ENCODE measurements around the gene VAMP7. TPM values are rescaled to one million over a fixed set of nuclear protein-coding genes. Genes with fewer than 3 reads are reported as not detected.

The VAMP7 gene
- total RNA-seq, 1 donor from 2014 or later, result 40.6 TPM

- TF ChIP-seq CTCF (IDR thresholded peaks at IDR 0.05; ENCODE audit: insufficient read depth, low read length, poor library complexity, severe bottlenecking), result no peak
- H3K36me3 ChIP-seq (ENCODE audit: control insufficient read depth, insufficient read depth, low read length), result no peaks in the 10 kb centered on the region
- H3K4me3 ChIP-seq (ENCODE audit: low read depth, low read length), result no peak overlapping the region
- DNase-seq (ENCODE audit: low read depth), result no peak
- H3K27me3 ChIP-seq (ENCODE audit: control insufficient read depth, insufficient read depth, low read length), result no peaks in the 10 kb centered on the region
Observed at GRCh38 chrX:155867821-155868220, 13.3 kb upstream of the VAMP7 start.

GRCh38 chrX:155870958-155871357 is 10.2 kb upstream of the VAMP7 start:
- Histone ChIP-seq H3K27me3 (ENCODE audit: control insufficient read depth, insufficient read depth, low read length) (no peaks in the 10 kb centered on the region), H3K36me3 (ENCODE audit: control insufficient read depth, insufficient read depth, low read length) (no peaks in the 10 kb centered on the region), H3K4me3 (ENCODE audit: low read depth, low read length) (no peak overlapping the region)
- no peak for DNase-seq (ENCODE audit: low read depth)
- TF ChIP-seq CTCF (IDR thresholded peaks at IDR 0.05; ENCODE audit: insufficient read depth, low read length, poor library complexity, severe bottlenecking), result no peak

- no peaks in the 10 kb centered on the region for H3K27me3 ChIP-seq (ENCODE audit: control insufficient read depth, insufficient read depth, low read length)
- H3K36me3 ChIP-seq (ENCODE audit: control insufficient read depth, insufficient read depth, low read length), result no peaks in the 10 kb centered on the region
- no peak for DNase-seq (ENCODE audit: low read depth)
- TF ChIP-seq CTCF (IDR thresholded peaks at IDR 0.05; ENCODE audit: insufficient read depth, low read length, poor library complexity, severe bottlenecking), result no peak
- no peak overlapping the region for H3K4me3 ChIP-seq (ENCODE audit: low read depth, low read length)
Observed at GRCh38 chrX:155871934-155872333, 9.2 kb upstream of the VAMP7 start.

GRCh38 chrX:155873188-155873587 is 8.0 kb upstream of the VAMP7 start:
- TF ChIP-seq CTCF (IDR thresholded peaks at IDR 0.05; ENCODE audit: insufficient read depth, low read length, poor library complexity, severe bottlenecking), result no peak
- no peak for DNase-seq (ENCODE audit: low read depth)
- H3K4me3 ChIP-seq (ENCODE audit: low read depth, low read length), result no peak overlapping the region
- H3K36me3 ChIP-seq (ENCODE audit: control insufficient read depth, insufficient read depth, low read length), result no peaks in the 10 kb centered on the region
- no peaks in the 10 kb centered on the region for H3K27me3 ChIP-seq (ENCODE audit: control insufficient read depth, insufficient read depth, low read length)

GRCh38 chrX:155874571-155875244 is 6.4 kb upstream of the VAMP7 start:
- H3K4me3 ChIP-seq (ENCODE audit: low read depth, low read length), result no peak overlapping the region
- no peak for TF ChIP-seq CTCF (IDR thresholded peaks at IDR 0.05; ENCODE audit: insufficient read depth, low read length, poor library complexity, severe bottlenecking)

GRCh38 chrX:155876704-155877103 is 4.4 kb upstream of the VAMP7 start:
- Histone ChIP-seq H3K36me3 (ENCODE audit: control insufficient read depth, insufficient read depth, low read length) (no peaks in the 10 kb centered on the region), H3K27me3 (ENCODE audit: control insufficient read depth, insufficient read depth, low read length) (no peaks in the 10 kb centered on the region), H3K4me3 (ENCODE audit: low read depth, low read length) (no peak overlapping the region)
- no peak for TF ChIP-seq CTCF (IDR thresholded peaks at IDR 0.05; ENCODE audit: insufficient read depth, low read length, poor library complexity, severe bottlenecking)
- no peak for DNase-seq (ENCODE audit: low read depth)

More at GRCh38 chrX:155874571-155875244, 6.4 kb upstream of the VAMP7 start:
- no peak for DNase-seq (ENCODE audit: low read depth)
- no peaks in the 10 kb centered on the region for H3K36me3 ChIP-seq (ENCODE audit: control insufficient read depth, insufficient read depth, low read length)
- no peaks in the 10 kb centered on the region for H3K27me3 ChIP-seq (ENCODE audit: control insufficient read depth, insufficient read depth, low read length)

Data from kidney epithelial cell (primary cell).